Tibial artery (tissue), 4 donors: ENCODE data around the gene SFI1.
A peak's percentile ranks its signal among the peaks of the same experiment; 100 is the strongest.
"Not testable (repeated sequence)": the region's sequence is repeated elsewhere in the genome, so short reads cannot be mapped to it uniquely, and the experiment has no call there.

ENCODE experiments used
- DNase-seq, 2 donors: peaks; one replicate each; pipeline ENCODE4 v3.0.0-alpha.2; 2019
- H3K27ac ChIP-seq, 2 donors: fragments of 200-600 bp; sonication (generic) in 1 of 2; 1 replicate in 1 of 2; 2 replicates in 1 of 2; pipeline ENCODE4 v1.5.1; 2018 to 2019; ENCODE audit warnings: mild to moderate bottlenecking in 1 of 2
- H3K27me3 ChIP-seq, 2 donors: fragments of 200-600 bp; sonication (generic) in 1 of 2; one replicate each; pipeline versions ENCODE4 v1.5.1 to v1.6.0; 2016 to 2019
- H3K36me3 ChIP-seq, 3 donors: fragments of 200-600 bp; sonication (generic) in 2 of 3; one replicate each; pipeline ENCODE4 v1.5.1; 2016 to 2019; ENCODE audit warnings: mild to moderate bottlenecking in 2 of 3
- H3K4me1 ChIP-seq, 4 donors: fragments of 200-600 bp; sonication (generic) in 2 of 4; 1 replicate in 3 of 4; 2 replicates in 1 of 4; pipeline ENCODE4 v1.5.1; 2016 to 2019
- H3K4me3 ChIP-seq, 2 donors: fragments of 200-600 bp; sonication (generic) in 1 of 2; 1 replicate in 1 of 2; 2 replicates in 1 of 2; pipeline ENCODE4 v1.5.1; 2018 to 2019; ENCODE audit warnings: mild to moderate bottlenecking in 2 of 2
- H3K9me3 ChIP-seq, 3 donors: fragments of 200-600 bp; sonication (generic) in 1 of 3; one replicate each; pipeline ENCODE4 v1.5.1; 2016 to 2019
- CTCF ChIP-seq, 2 experiments: fragments of 200-600 bp in 1 of 2; fragments of 450-650 bp in 1 of 2; IDR thresholded peaks; one replicate each; pipeline ENCODE4 v1.5.1; 2017 to 2019; ENCODE audit warnings: antibody characterized with exemption in 2 of 2, mild to moderate bottlenecking in 1 of 2, moderate library complexity in 1 of 2
- intact Hi-C: fragments of 100-400 bp; cut with DNase I; formaldehyde crosslinking; loops from one replicate; pipeline ENCODE4 v1.15.0; 2023; ENCODE audit warnings: low total_unique reads

The SFI1 gene

DNA sequence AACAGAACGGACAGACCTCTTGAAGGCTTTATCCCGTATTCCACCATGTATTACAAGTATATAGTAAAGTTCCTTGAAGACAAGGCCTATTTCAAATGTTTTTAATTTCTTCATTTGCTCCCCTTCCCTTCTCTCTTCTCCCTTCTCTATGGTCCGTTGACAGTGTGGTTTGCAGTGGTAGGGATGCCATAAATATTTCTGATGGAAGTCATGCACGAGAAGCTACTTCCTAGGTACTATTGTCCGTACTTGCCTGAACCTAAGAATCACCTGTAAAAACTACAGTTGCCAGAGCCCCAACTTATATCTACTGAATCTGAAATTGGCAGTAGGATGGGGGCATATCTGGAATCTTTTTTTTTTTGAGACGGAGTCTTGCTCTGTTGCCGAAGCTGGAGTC is 162.9 kb downstream of the SFI1 start:
- H3K4me3 ChIP-seq, result no peak overlapping the region
- intact Hi-C loops, result no loop called here

DNA sequence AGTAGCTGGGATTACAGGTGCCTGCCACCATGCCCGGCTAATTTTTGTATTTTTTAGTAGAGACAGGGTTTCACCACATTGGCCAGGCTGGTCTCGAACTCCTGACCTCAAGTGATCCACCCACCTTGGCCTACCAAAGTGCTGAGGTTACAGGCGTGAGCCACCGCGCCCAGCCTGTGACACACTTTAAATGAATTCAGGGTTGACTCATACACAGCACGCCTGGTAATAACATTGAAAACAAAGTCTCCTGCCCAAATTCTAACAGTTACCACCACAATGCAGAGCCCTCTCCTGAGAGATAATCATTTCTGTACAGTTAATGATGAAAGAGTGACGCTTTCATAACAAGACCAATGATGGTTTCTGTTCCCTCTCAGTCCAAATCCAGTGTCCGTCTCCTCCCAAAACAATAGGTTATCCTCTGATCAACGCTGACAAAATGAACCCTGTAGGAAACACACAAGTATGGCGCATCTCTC is 164.6 kb downstream of the SFI1 start:
- not testable (repeated sequence) for DNase-seq, H3K9me3 ChIP-seq, H3K27ac ChIP-seq, H3K27me3 ChIP-seq, H3K36me3 ChIP-seq
- Histone ChIP-seq H3K4me1 (peaks cover 0 to 17% (median 16%) of the 10 kb centered on the region in 4 donors), H3K4me3 (peak overlapping the region; percentile 95 to 96)
- intact Hi-C loops, result loop anchor here (5.0 kb wide), 1 partner anchor 91 kb away; the partner anchor contains the start of genes DEPDC5 and PRR14L

More for the DNA sequence above, 162.9 kb downstream of the SFI1 start:
- Histone ChIP-seq H3K4me1 (peaks cover 0 to 17% (median 16%) of the 10 kb centered on the region in 4 donors), H3K9me3 (no peaks in the 10 kb centered on the region), H3K27me3 (no peaks in the 10 kb centered on the region), H3K27ac (no peak overlapping the region), H3K36me3 (no peaks in the 10 kb centered on the region)
- DNase-seq, result no peak
- no peak for TF ChIP-seq CTCF (IDR thresholded peaks at IDR 0.05)

GRCh38 chr22:31661851-31662667 is 165.7 kb downstream of the SFI1 start, which contains the start of gene PISD:
PISD (minus strand) TSS chr22:31662215; CDS start chr22:31662208, 7 bp downstream.
- Histone ChIP-seq H3K36me3 (no peaks in the 10 kb centered on the region), H3K27ac (peak within 1 kb of the TSS; percentile 74 to 77), H3K4me1 (peaks cover 0 to 17% (median 16%) of the 10 kb centered on the region in 4 donors), H3K27me3 (no peaks in the 10 kb centered on the region), H3K4me3 (peak within 1 kb of the TSS; percentile 95 to 96), H3K9me3 (no peaks in the 10 kb centered on the region)
- peak; percentile 96 for DNase-seq
- intact Hi-C loops, result loop anchor here (5.0 kb wide), 1 partner anchor 90 kb away; the partner anchor contains the start of genes DEPDC5 and PRR14L
- TF ChIP-seq CTCF (IDR thresholded peaks at IDR 0.05), result no peak

DNA sequence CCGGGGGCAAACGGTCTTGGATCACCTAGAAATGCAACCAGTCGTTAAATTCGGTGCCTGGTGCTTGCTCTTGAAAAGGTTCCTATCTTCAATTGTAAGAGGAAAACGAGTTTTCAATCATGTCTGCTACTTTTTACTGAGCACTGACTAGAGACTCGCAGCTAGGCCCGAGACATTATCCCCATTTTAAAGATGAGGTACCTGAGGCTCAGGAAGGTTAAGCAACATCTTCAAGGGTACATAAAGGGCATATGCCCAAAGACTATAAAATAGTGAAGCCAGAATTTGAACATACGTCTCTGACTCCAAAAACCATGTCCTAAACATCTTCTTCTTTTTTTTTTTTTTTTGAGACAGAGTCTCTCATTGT is 166.3 kb downstream of the SFI1 start:
- H3K27me3 ChIP-seq, result no peaks in the 10 kb centered on the region
- peak overlapping the region; percentile 74 to 77 for H3K27ac ChIP-seq
- intact Hi-C loops, result loop anchor here (5.0 kb wide), 1 partner anchor 90 kb away; the partner anchor contains the start of genes DEPDC5 and PRR14L
- no peaks in the 10 kb centered on the region for H3K36me3 ChIP-seq
- no peak for TF ChIP-seq CTCF (IDR thresholded peaks at IDR 0.05)
- H3K4me1 ChIP-seq, result peaks cover 0 to 17% (median 16%) of the 10 kb centered on the region in 4 donors
- H3K4me3 ChIP-seq, result peak overlapping the region; percentile 95 to 96
- no peaks in the 10 kb centered on the region for H3K9me3 ChIP-seq
- DNase-seq, result no peak
